ENCODE measurements around the gene DHRS2. TPM values are rescaled to one million over a fixed set of nuclear protein-coding genes. Genes with fewer than 3 reads are reported as not detected.

Gene DHRS2
- total and polyA plus RNA-seq, 5 experiments from 2014 or later, result not detected

DNA sequence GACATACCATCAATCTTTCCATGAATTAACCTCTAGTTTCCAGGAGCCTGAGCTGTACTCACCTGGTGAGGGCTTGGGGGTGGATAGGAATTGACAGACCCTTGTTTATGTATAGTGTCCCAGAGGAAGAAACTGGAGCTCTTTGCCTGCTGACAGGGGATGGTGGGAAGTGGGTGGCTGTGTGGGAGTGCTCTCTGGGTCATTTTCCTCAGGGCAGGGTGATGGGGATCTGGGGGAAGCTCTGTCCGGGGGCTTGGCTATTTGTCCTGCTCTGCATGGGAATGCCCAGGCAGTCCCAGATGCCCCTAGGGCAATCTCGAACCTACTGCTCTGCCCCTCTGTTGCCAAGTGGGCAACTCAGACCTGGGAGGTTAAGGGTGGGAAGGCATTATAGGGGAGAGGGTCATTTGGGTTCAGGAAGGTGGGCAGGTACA, 21.8 kb upstream of the DHRS2 start:
- peak overlapping the region in 3 of 10 donors; percentile 17 to 60 (median 33) for H3K27ac Mint-ChIP-seq
- POLR2A ChIA-PET, result interaction anchor here (0.9 kb wide), 1 partner anchor 18 kb away, joined by 3 read pairs; no protein-coding TSS in a partner anchor
- DNase-seq (no peak), ATAC-seq (no peak)
- peaks cover 12 to 36% (median 29%) of the 10 kb centered on the region in 4 donors for H3K4me1 Mint-ChIP-seq
- H3K36me3 Mint-ChIP-seq, result peaks cover 0 to 6% (median 2%) of the 10 kb centered on the region in 3 donors
- H3K9me3 Mint-ChIP-seq, result peaks cover 0 to 5% (median 0%) of the 10 kb centered on the region in 9 donors
- peaks cover 0 to 2% (median 0%) of the 10 kb centered on the region in 5 donors for H3K27me3 Mint-ChIP-seq
- H3K4me3 Mint-ChIP-seq, result no peak overlapping the region

DNA sequence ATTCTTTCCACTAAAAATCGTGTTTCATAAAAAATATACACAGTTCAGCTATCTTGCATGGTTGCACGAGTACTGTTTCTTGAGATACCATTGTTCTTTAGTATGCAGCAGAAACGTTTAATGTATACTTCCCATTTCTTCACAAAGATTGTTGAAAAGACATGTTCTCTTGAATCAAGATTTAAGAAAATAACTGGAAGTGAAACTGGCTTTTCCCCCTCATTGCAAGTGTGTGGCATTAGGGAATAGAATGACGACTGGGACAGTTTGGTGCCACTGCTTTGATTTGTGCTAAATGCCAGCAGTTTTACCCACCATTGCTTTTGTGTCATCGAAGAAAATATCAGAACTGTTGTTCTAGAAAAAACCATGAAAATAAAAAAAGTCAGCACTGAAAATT, 20.3 kb upstream of the DHRS2 start:
- no peak overlapping the region for H3K27ac Mint-ChIP-seq
- no peaks in the 10 kb centered on the region for H3K9me3 Mint-ChIP-seq
- H3K27me3 Mint-ChIP-seq, result peaks cover 0 to 7% (median 0%) of the 10 kb centered on the region in 5 donors
- H3K4me3 Mint-ChIP-seq, result no peak overlapping the region
- POLR2A ChIA-PET, result interaction anchor here (0.6 to 0.7 kb wide), 2 partner anchors 16 to 160 kb away, joined by 3 to 4 read pairs; no protein-coding TSS in a partner anchor
- no peak for ATAC-seq
- no peak for DNase-seq
- peaks cover 7 to 21% (median 15%) of the 10 kb centered on the region in 4 donors for H3K4me1 Mint-ChIP-seq
- H3K36me3 Mint-ChIP-seq, result peaks cover 0 to 2% (median 0%) of the 10 kb centered on the region in 3 donors

DNA sequence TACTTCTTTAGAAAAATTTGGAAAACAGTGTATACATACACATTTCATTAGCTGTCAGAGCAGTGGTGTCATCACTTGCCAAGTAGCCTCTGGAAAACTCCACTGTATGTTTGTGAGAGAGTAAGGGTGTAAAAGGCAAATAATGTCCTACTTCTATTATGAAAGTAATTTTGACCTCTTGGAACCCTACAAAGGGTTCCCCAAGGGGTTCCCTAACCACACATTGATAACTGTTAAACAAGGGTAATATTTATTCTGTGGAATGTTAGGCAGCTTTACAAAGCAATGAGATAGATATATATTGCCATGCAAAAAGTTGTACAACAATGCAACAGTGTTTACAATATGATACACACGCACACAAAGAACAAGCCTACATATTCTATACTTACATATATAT, 18.6 kb upstream of the DHRS2 start:
- ATAC-seq (no peak), DNase-seq (no peak)
- Mint-ChIP-seq H3K9me3 (no peaks in the 10 kb centered on the region), H3K27ac (no peak overlapping the region), H3K4me1 (peaks cover 2 to 8% (median 3%) of the 10 kb centered on the region in 4 donors), H3K27me3 (peaks cover 0 to 7% (median 0%) of the 10 kb centered on the region in 5 donors), H3K36me3 (no peaks in the 10 kb centered on the region), H3K4me3 (no peak overlapping the region)
- POLR2A ChIA-PET, result no interaction called here

DNA sequence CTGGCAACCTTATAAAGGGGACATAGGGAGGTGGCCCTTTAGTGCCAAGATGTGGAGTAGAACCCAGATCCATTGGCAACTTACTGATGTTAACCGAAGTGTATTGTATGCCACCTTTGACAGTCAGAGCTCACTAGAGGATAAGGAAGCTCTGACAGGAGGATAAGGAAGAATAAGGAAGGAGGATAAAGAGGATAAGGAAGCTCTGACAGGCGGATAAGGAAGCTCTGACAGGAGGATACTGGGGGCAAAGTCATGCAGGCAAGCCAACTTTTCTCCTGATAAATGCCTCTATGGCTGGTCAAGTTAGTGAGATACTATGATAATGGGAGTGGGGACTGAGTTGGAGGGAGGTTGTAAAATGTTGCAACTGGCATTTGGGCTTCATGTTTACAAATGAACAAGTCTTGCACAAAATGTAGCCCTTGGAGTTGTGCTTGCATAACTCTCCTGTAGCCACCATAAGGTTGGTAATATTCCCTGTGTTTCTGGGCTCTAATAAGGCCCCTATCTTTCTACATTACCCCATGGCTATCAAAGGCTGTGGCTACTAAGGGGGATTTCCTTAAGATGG, 17.7 kb upstream of the DHRS2 start:
- Mint-ChIP-seq H3K4me1 (peaks cover 0 to 5% (median 4%) of the 10 kb centered on the region in 4 donors), H3K36me3 (no peaks in the 10 kb centered on the region), H3K27me3 (peaks cover 0 to 7% (median 0%) of the 10 kb centered on the region in 5 donors), H3K9me3 (no peaks in the 10 kb centered on the region), H3K4me3 (no peak overlapping the region), H3K27ac (no peak overlapping the region)
- POLR2A ChIA-PET, result no interaction called here
- DNase-seq (no peak), ATAC-seq (no peak)

DNA sequence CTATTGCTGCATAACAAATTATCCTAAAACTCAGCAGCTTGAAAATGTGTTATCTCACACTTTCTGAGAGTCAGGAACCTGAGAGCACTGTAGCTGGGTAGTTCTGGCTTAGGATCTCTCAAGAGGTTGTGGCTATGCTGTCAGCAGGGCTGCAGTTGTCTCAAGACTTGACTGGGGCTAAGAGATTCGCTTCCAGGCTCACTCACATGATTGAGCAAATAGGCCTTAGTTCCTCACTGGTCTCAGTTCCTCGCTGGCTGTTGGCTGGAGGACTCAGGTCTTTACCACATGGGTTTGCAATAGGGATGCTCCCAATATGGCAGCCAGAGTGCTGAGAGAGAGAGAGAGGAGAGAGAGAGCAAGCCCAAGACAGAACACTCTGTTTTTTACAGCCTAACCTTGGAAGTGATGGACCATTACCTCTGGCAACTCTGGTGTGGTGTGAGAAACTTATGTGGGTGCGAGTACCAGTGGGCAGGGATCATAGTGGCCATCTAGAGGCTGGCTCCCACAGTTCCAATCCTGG, 15.9 kb upstream of the DHRS2 start:
- Mint-ChIP-seq H3K4me1 (peaks cover 0 to 5% (median 4%) of the 10 kb centered on the region in 4 donors), H3K27me3 (peaks cover 0 to 7% (median 0%) of the 10 kb centered on the region in 5 donors), H3K27ac (peak overlapping the region in 1 of 10 donors; percentile 9), H3K9me3 (peaks cover 4 to 13% (median 10%) of the 10 kb centered on the region in 9 donors), H3K36me3 (peaks cover 0 to 11% (median 11%) of the 10 kb centered on the region in 3 donors), H3K4me3 (no peak overlapping the region)
- DNase-seq (no peak), ATAC-seq (no peak)
- POLR2A ChIA-PET, result interaction anchor here (1.0 kb wide), 1 partner anchor 10 kb away, joined by 3 read pairs; no protein-coding TSS in a partner anchor

DNA sequence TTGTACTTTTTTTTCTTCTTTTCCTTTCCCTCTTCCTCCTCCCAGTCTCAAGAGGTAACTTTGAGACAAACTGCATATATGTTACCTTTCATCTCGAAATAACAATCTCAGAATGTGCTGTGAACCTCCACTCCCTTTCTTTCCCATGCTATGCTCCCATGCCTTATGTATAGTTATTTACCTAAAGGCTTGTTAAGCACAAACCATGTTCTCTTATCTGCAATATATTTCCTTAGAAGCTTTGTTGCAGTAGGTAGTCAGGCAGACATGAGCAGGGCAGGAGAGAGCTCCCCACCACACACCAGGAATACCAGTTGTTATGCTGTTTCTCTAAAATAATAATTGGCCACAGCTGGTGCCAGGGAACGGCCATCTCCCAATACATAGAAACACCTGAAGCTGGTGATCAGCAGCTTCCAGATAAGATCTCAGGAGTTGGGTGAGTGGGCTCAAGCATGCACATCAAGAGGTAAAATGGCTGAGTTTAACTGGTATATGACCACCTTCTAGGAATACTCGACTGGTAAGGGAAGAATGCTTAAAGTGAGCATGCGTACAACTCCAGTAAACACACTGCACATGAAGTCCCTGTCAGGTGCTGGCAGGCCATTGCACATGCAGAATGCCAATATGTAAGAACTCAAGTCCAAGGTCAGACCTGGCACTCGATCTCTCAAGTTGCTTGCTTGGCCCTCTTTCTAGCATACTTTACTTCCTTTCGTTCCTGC, 14.8 kb upstream of the DHRS2 start:
- no peak overlapping the region for H3K27ac Mint-ChIP-seq
- ATAC-seq, result no peak
- no peak overlapping the region for H3K4me3 Mint-ChIP-seq
- POLR2A ChIA-PET, result interaction anchor here (1.0 kb wide), 1 partner anchor 11 kb away, joined by 3 read pairs; no protein-coding TSS in a partner anchor
- H3K36me3 Mint-ChIP-seq, result peaks cover 0 to 12% (median 11%) of the 10 kb centered on the region in 3 donors
- peaks cover 4 to 19% (median 13%) of the 10 kb centered on the region in 9 donors for H3K9me3 Mint-ChIP-seq
- peaks cover 0 to 7% (median 0%) of the 10 kb centered on the region in 5 donors for H3K27me3 Mint-ChIP-seq
- H3K4me1 Mint-ChIP-seq, result peaks cover 0 to 5% (median 4%) of the 10 kb centered on the region in 4 donors
- no peak for DNase-seq

DNA sequence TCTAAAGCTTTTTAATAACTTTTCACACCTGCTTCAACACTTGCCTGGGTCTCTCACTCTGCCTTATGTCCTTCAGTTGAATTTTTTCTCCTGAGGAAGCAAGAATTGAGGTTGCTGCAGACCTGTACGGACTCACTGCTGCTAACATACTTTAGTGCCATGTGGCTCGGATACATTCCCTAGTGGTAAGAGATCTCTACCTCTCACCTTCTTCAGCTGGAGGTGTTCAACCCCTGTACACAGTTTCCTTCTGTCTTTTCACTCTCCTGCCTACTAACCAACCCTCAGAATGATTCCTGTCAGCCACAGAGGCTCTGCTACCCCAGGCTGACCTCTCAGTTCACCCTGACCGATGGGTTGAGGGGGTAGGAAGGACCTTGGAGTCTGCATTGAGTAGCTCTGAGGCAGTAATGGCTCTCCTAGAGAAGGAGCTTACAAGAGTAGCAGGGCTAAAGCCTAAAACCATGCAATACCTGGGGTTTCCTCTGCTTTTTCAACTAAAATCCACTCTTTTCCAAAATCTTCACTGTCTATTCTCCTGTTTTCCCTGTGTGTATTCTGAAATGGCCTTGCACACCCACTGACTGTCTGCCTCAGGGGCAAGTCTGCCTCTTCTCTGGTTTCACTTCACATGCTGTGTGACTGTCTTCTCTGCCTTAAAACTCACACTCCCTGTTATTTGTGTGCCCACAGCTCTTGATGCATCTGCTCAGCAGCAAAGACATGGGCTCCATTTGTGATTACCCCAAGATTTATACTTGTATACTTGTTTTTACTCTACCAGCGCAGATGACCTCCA, 14.0 kb upstream of the DHRS2 start:
- peaks cover 0 to 5% (median 4%) of the 10 kb centered on the region in 4 donors for H3K4me1 Mint-ChIP-seq
- peaks cover 4 to 19% (median 13%) of the 10 kb centered on the region in 9 donors for H3K9me3 Mint-ChIP-seq
- H3K27ac Mint-ChIP-seq, result peak overlapping the region in 1 of 10 donors; percentile 47
- peaks cover 0 to 7% (median 0%) of the 10 kb centered on the region in 5 donors for H3K27me3 Mint-ChIP-seq
- DNase-seq, result no peak
- ATAC-seq, result no peak
- POLR2A ChIA-PET, result no interaction called here
- H3K36me3 Mint-ChIP-seq, result peaks cover 0 to 12% (median 11%) of the 10 kb centered on the region in 3 donors
- no peak overlapping the region for H3K4me3 Mint-ChIP-seq

DNA sequence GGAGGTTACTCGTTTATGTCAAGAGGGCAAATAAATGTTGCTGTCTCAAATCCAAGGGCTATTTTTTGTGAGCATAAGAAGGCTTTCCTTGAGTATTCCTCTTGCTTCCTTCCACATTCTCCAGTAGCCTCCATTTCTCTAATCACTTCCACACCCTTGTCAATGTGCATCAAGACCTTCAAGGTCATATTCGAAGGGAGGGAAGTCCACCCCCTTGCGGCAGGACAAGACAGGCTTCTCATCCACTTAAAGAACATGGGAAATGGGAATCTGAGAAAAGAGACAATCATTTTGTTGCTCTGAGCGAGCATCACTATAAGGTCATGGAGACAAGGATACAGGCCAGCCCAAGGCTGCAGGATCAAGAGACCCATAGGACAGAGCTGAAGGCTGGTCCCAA, 13.2 kb upstream of the DHRS2 start:
- POLR2A ChIA-PET, result no interaction called here
- Mint-ChIP-seq H3K27ac (peak overlapping the region in 1 of 10 donors; percentile 47), H3K4me1 (peaks cover 0 to 5% (median 4%) of the 10 kb centered on the region in 4 donors), H3K36me3 (peaks cover 0 to 12% (median 11%) of the 10 kb centered on the region in 3 donors), H3K4me3 (no peak overlapping the region), H3K27me3 (peaks cover 0 to 7% (median 0%) of the 10 kb centered on the region in 5 donors), H3K9me3 (peaks cover 4 to 19% (median 13%) of the 10 kb centered on the region in 9 donors)
- DNase-seq (no peak), ATAC-seq (no peak)

DNA sequence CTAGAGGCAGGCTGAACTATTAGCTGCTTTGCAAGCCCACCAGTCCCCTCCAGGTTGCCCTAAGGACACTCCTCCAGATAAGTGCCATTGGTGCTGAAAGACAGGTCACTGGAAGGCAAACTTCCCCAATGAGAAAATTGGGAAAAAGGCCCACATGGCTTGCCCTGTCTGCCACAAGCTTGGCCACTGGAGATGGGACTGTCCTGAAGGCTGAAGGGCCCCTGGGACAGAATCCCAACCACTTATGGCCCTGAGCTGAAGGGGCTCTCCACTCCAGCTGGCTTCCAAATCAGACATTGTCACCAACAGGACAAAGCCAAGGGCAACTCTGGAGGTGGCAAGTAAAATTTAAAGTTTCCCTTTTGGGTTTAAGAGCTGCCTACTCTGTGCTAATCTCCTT, 12.2 kb upstream of the DHRS2 start:
- ATAC-seq, result no peak
- DNase-seq, result no peak
- peaks cover 0 to 3% (median 1%) of the 10 kb centered on the region in 4 donors for H3K4me1 Mint-ChIP-seq
- peaks cover 0 to 7% (median 0%) of the 10 kb centered on the region in 5 donors for H3K27me3 Mint-ChIP-seq
- POLR2A ChIA-PET, result no interaction called here
- H3K27ac Mint-ChIP-seq, result no peak overlapping the region
- peaks cover 0 to 12% (median 11%) of the 10 kb centered on the region in 3 donors for H3K36me3 Mint-ChIP-seq
- H3K4me3 Mint-ChIP-seq, result no peak overlapping the region
- H3K9me3 Mint-ChIP-seq, result peaks cover 4 to 19% (median 13%) of the 10 kb centered on the region in 9 donors

DNA sequence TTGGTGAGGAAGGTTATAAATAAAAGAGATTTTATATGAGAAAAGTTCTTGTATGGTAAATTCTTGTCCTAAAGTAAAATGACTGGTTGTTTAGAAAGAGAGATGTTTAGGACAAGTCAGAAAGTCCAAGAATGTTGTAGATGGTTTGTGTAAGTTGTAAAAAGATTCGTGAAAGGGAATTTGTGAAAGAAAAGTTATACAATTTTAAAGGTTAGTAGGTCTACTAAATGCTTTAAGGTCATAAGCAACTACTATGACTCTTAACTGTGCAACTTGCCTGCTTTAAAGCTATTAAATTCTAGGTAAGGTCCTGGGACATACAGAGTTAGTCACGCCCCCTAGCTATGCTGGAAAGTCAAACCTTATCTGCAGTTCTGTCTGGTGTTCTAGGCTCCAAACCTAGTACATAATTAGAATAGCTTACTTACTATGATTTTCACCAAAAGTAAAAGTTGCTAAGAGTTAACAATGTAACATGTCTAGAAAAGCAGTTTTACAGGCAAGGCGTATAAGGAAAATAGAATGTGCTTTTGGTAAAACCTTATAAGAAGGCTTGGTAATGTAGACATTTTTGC, 11.2 kb upstream of the DHRS2 start:
- Mint-ChIP-seq H3K27me3 (peaks cover 0 to 5% (median 0%) of the 10 kb centered on the region in 5 donors), H3K36me3 (peaks cover 0 to 12% (median 11%) of the 10 kb centered on the region in 3 donors), H3K4me3 (no peak overlapping the region), H3K27ac (no peak overlapping the region), H3K4me1 (peaks cover 0 to 2% (median 0%) of the 10 kb centered on the region in 4 donors), H3K9me3 (peaks cover 4 to 19% (median 13%) of the 10 kb centered on the region in 9 donors)
- ATAC-seq (no peak), DNase-seq (no peak)
- POLR2A ChIA-PET, result no interaction called here

DNA sequence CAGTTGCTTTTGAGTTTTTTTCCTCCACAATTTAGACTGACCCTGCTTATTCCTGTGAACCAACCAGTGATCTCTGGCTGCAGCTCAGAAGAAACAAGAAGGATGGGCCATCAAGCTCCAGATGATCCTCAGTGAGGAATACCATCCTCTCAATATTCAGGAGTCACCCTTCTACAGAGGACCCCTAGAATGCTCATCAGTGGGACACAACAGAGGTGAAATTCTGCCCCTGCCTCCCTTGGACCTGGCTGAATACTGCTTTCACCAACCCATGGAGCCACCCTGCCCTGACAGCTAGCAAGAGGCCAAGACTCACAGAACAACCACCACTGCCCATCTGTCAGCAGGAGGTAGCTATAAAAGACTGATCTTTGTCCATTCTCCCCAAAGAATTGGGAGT, 9.2 kb upstream of the DHRS2 start:
- ATAC-seq, result no peak
- no peak for DNase-seq
- Mint-ChIP-seq H3K4me1 (peaks cover 2 to 6% (median 6%) of the 10 kb centered on the region in 4 donors), H3K36me3 (peaks cover 0 to 12% (median 11%) of the 10 kb centered on the region in 3 donors), H3K4me3 (no peak overlapping the region), H3K27ac (no peak overlapping the region), H3K27me3 (peaks cover 0 to 2% (median 0%) of the 10 kb centered on the region in 5 donors), H3K9me3 (peaks cover 4 to 19% (median 13%) of the 10 kb centered on the region in 9 donors)
- POLR2A ChIA-PET, result no interaction called here

DNA sequence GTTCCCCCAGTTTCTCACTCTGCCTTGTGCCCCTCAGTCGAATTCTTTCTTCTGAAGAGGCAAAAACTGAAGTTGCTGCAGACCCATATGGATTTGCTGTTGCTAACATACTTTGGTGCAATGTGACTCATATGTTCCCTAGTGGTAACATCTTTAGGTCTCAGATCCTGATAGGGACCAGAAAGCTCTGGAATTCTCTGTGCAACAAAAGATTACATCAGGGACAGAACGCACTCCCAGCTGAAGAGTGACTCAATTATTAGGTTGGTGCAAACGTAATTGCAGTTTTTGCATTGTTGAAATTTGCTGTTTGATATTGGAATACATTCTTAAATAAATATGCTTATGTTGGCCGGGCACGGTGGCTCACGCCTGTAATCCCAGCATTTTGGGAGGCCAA, 8.2 kb upstream of the DHRS2 start:
- POLR2A ChIA-PET, result no interaction called here
- Mint-ChIP-seq H3K36me3 (peaks cover 0 to 12% (median 11%) of the 10 kb centered on the region in 3 donors), H3K27ac (no peak overlapping the region), H3K4me1 (peaks cover 7 to 11% (median 10%) of the 10 kb centered on the region in 4 donors), H3K9me3 (peaks cover 4 to 19% (median 13%) of the 10 kb centered on the region in 9 donors), H3K4me3 (no peak overlapping the region), H3K27me3 (peaks cover 0 to 1% (median 0%) of the 10 kb centered on the region in 5 donors)
- DNase-seq (no peak), ATAC-seq (no peak)
